ENCODE measurements around the gene ASIC3.

GRCh38 chr7:151062111-151062398, 13.7 kb downstream of the ASIC3 start:
- no peak for TF ChIP-seq EZH2 (IDR thresholded peaks at IDR 0.05; ENCODE audit: insufficient read depth, poor library complexity, severe bottlenecking)
- TF ChIP-seq EZH2phosphoT487 (IDR thresholded peaks at IDR 0.05; ENCODE audit: insufficient read depth, low read depth): no peak

Data from GM23248 (cell line).